Frontal cortex (tissue), 4 donors: ENCODE results near the gene RALGPS1. TPM values are rescaled to one million over a fixed set of nuclear protein-coding genes. Genes with fewer than 3 reads are reported as not detected.

Experiments
- DNase-seq, 2 donors: peaks; one replicate each; pipeline ENCODE4 v3.0.0; 2012; ENCODE audit warnings: low spot score in 2 of 2
- FAIRE-seq: peaks from 2 replicates; lab custom pipeline; 2012; peaks lifted over from hg19 to GRCh38; lab: Jason Lieb, UNC
- total RNA-seq: library from RNA; depleted of rRNA; stranded (reverse); fragments of >200 nt; gene quantifications from one replicate; pipeline ENCODE4 v1.2.3, GENCODE V29; 2014
- donor health status: control.
- donor health status: control.
- donor health status: control.

The RALGPS1 gene
- total RNA-seq, 1 donor from 2014 or later = 53.8 TPM

DNA sequence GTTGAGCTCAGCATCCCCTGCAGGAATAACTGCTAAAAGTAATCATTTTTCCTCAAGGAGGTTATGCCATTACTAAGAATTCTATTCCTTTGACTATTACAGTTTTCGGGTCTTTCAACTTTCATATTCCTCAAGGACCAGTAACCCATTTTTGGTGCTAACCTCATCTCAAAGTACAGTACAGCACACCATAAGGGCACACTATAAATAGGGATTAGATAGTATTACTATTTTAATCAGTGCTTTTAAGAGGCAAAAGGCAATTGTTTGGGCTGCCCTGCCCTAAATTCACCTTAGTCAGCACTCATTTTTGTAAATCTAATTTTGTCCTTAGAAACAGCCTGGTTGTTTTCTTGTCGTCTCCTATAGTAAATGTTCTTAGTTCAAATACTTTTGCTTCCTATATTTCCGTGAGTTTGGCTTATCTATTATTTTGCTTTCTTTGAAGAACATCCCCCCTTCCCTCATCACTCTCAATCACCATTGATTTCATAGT, 336.4 kb downstream of the RALGPS1 start:
- FAIRE-seq (no peak), DNase-seq (no peak)

GRCh38 chr9:127252410-127253318, 338.1 kb downstream of the RALGPS1 start:
- FAIRE-seq = no peak
- DNase-seq = no peak

DNA sequence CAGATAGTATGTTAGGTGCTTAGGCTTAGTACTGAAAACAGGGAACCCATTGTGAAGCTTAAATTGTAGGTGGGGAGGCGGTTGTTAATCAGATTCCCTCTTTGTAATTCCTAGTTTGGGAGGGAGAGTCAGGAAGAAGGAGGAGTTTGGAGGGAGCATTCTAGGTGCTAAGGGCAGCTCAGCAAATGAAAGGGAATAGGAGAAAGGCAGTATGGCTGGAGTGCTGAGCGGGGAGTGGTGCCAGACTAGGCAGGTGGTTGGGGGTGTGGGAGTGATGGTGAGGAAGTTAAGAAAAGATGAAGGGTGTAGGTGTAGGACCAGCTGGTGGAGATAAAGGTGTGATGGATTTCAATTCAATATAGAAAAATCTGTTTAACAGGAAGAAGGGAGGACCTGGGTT, 338.9 kb downstream of the RALGPS1 start:
- FAIRE-seq (no peak), DNase-seq (no peak)

- FAIRE-seq (no peak), DNase-seq (no peak)
Observed at GRCh38 chr9:127255692-127256091, 341.1 kb downstream of the RALGPS1 start.

- FAIRE-seq = no peak
- no peak for DNase-seq
Observed at GRCh38 chr9:127256324-127256723, 341.7 kb downstream of the RALGPS1 start.

GRCh38 chr9:127258606-127259471, 344.3 kb downstream of the RALGPS1 start:
- DNase-seq (no peak), FAIRE-seq (no peak)

GRCh38 chr9:127262602-127263001, 348.0 kb downstream of the RALGPS1 start:
- FAIRE-seq (no peak), DNase-seq (no peak)

DNA sequence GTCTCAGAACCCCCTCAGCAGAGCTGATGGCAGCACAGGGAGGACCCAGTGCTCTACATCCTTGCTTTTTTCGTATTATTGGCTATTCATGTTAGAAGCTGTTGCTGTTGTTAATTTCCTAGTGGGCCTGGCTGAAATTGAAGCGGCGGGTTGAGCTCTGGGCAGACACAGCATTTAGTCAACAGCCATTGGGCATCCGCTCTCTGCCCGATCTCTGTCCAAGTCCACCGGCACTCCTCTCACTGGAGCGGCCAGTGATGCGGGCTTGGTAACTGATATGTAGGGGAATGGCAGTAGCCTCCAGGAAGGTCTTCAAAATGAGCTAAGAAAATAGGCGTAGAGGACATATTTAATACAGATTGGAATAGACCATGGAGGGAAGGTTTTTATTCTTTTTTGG, 348.7 kb downstream of the RALGPS1 start:
- DNase-seq (no peak), FAIRE-seq (no peak)

DNA sequence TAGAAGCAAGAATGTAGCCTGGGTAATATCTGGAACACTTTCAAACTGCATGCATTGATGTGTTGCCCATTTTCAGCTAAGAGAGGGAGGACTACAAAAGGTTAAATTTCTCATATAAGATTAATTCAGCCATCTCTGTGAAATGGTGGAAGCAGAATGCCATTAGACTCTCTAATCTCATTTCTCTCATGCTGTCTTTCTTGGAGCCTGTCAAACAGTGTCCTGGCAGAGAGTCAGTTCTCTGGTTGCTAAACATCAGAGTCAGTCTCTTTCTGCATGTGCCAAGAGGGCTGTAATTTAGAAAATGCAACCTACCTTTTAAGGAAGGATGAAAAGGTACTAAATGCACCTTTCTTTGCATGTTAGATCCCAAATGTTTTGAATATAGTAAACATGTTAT, 349.1 kb downstream of the RALGPS1 start:
- no peak for FAIRE-seq
- DNase-seq = no peak

- FAIRE-seq = no peak
- no peak for DNase-seq
Observed at GRCh38 chr9:127264462-127265219, 350.1 kb downstream of the RALGPS1 start, which contains the start of gene GARNL3. TSS of gene GARNL3 (plus strand) at chr9:127264774. CDS start at chr9:127264878, 104 bp downstream.

DNA sequence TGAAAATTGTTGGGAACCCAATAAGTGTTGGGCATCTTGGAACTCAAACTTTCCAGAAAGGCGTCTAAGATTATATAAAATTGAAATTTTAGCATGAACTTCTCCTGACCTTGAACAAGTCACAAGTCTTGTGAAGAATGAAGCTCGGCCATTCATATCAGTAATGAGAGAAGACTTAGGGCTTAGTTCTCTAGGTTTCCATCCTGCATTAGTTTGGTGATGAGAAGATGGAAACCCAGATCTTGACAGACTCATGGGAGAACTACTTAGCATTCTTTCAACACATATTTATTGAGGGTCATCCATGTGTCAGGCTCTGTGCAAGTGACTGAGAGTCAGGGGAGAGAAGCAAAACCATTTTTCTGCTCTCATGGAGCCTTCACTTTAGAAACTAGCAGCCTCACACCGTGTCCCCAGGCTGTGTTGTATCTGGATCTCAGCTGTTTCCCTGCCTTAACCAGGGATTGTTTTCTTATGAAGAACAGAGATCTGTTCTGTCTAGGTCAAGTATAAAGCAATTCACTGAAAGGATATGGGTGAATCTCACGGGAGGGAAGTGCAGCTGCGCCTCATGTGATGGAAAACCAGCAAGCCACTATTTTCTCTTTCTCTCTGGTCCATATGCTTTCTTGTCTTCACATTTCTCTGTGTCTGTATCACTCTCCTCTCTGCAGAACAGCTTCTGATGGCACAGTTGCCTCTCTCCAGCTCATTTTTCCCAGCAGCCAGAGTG, 353.4 kb downstream of the RALGPS1 start:
- FAIRE-seq = no peak

DNA sequence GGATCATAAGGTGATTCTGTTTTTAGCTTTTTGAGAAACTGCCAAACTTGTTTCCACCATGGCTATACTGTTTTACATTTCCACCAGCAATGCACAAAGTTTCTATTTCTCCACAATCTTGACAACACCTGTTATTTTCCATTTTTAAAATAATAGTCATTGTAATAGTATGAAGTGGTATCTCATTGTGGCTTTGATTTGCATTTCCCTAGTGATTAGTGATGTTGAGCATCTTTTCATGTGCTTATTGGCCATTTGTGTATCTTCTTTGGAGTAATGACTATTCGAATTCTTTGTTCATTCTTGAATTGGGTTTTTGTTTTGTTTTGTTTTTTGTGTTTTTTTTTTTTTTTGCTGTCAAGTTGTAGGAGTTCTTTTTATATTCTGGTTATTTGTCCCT, 354.9 kb downstream of the RALGPS1 start:
- peak; percentile 52 for FAIRE-seq
- DNase-seq = no peak

More for the DNA sequence above, 353.4 kb downstream of the RALGPS1 start:
- DNase-seq = no peak

Other genes starting within 250 kb of the RALGPS1 start
- 19.6 TPM for gene ZBTB43, start 109.7 kb upstream of the RALGPS1 start, total RNA-seq
- gene ZBTB34, start 54.1 kb upstream of the RALGPS1 start, total RNA-seq = 73.8 TPM
- 2.0 TPM for gene ANGPTL2, start 207.9 kb downstream of the RALGPS1 start, total RNA-seq